B cell (primary cell): ENCODE measurements around the gene CENPP. TPM values are rescaled to one million over a fixed set of nuclear protein-coding genes. Genes with fewer than 3 reads are reported as not detected.

Source experiments
- ATAC-seq: fragments of 200-7000 bp; cut with Tn5 transposase; one replicate; pipeline ENCODE4 v1.10.0; 2021; ENCODE audit warnings: low read depth, mild to moderate bottlenecking, moderate number of reproducible peaks, moderate library complexity
- CTCF ChIA-PET: fragments of 350-600 bp; sonication (Branson Sonifier 250); formaldehyde crosslinking; loops from one replicate; lab custom pipeline; 2021; ENCODE audit warnings: antibody characterized with exemption, inconsistent platforms; lab: Charles Lee
- POLR2A ChIA-PET: fragments of 350-600 bp; sonication (Branson Sonifier 250); formaldehyde crosslinking; loops from one replicate; lab custom pipeline; 2021; ENCODE audit warnings: antibody characterized with exemption; lab: Charles Lee
- DNase-seq: peaks from one replicate; pipeline ENCODE4 v3.0.0; 2013
- H2AFZ ChIP-seq: 2 replicates; pipeline ENCODE4 v1.6.1; 2012; ENCODE audit warnings: mild to moderate bottlenecking, low read depth, low read length; ENCODE audit not compliant: insufficient read depth, poor library complexity, severe bottlenecking
- H3K27ac ChIP-seq, 2 donors: 1 replicate in 1 of 2; 2 replicates in 1 of 2; pipeline ENCODE4 v1.5.1; 2012 to 2013; ENCODE audit warnings: low read length in 2 of 2, mild to moderate bottlenecking in 2 of 2, moderate library complexity in 1 of 2
- H3K27me3 ChIP-seq, 4 experiments: fragments of 200-600 bp in 1 of 4; sonication (generic) in 1 of 4; replicated peaks in 1 of 4; 1 replicate in 2 of 4; 2 replicates in 2 of 4; pipeline versions ENCODE4 v1.6.1 to v1.7.0; 2013 to 2016; ENCODE audit warnings: low read length in 3 of 4, mild to moderate bottlenecking in 2 of 4, mixed read lengths in 1 of 4, moderate library complexity in 1 of 4; ENCODE audit not compliant: insufficient read depth in 4 of 4, control insufficient read depth in 3 of 4; ENCODE audit errors: control extremely low read depth in 1 of 4
- H3K36me3 ChIP-seq, 2 experiments: replicated peaks in 1 of 2; 1 replicate in 1 of 2; 2 replicates in 1 of 2; pipeline versions ENCODE4 v1.6.1 to v1.7.1; 2013; ENCODE audit warnings: low read length in 1 of 2; ENCODE audit not compliant: insufficient read depth in 2 of 2, control insufficient read depth in 1 of 2; ENCODE audit errors: control extremely low read depth in 1 of 2, extremely low read depth in 1 of 2
- H3K4me1 ChIP-seq, 2 donors: fragments of 200-600 bp in 1 of 2; sonication (generic) in 1 of 2; 1 replicate in 1 of 2; 2 replicates in 1 of 2; pipeline versions ENCODE4 v1.5.1 to v1.6.1; 2013 to 2017; ENCODE audit warnings: low read length in 2 of 2; ENCODE audit not compliant: control insufficient read depth in 2 of 2, insufficient read depth in 2 of 2
- H3K4me2 ChIP-seq: replicated peaks from 2 replicates; pipeline ENCODE3; 2012; ENCODE audit warnings: mild to moderate bottlenecking, low read depth, low read length; ENCODE audit not compliant: poor library complexity, severe bottlenecking
- H3K4me3 ChIP-seq, 5 experiments: fragments of 200-600 bp in 1 of 5; sonication (generic) in 1 of 5; 1 replicate in 3 of 5; 2 replicates in 2 of 5; pipeline versions ENCODE4 v1.5.1 to v1.7.0; 2011 to 2016; ENCODE audit warnings: low read length in 4 of 5, mild to moderate bottlenecking in 4 of 5, low read depth in 2 of 5, control low read depth in 1 of 5, moderate library complexity in 1 of 5; ENCODE audit not compliant: insufficient read depth in 1 of 5; ENCODE audit errors: control extremely low read depth in 1 of 5, extremely low read depth in 1 of 5
- H3K79me2 ChIP-seq: fragments of 200-600 bp; sonication (generic); one replicate; pipeline ENCODE4 v1.6.0; 2016; ENCODE audit warnings: low read length; ENCODE audit not compliant: control insufficient read depth, insufficient read depth
- H3K9ac ChIP-seq: fragments of 200-600 bp; sonication (generic); 2 replicates; pipeline ENCODE4 v1.6.1; 2017; ENCODE audit warnings: mild to moderate bottlenecking, low read length, moderate library complexity
- H3K9me3 ChIP-seq, 3 donors: one replicate each; pipeline versions ENCODE4 v1.6.1 to v1.7.1; 2013; ENCODE audit warnings: low read length in 2 of 3; ENCODE audit not compliant: control insufficient read depth in 2 of 3, insufficient read depth in 1 of 3; ENCODE audit errors: control extremely low read depth in 1 of 3
- H4K20me1 ChIP-seq: 2 replicates; pipeline ENCODE4 v1.6.0; 2012; ENCODE audit warnings: mild to moderate bottlenecking, low read length; ENCODE audit not compliant: insufficient read depth, control insufficient read depth, poor library complexity, severe bottlenecking
- H3K27ac Mint-ChIP-seq: one replicate; pipeline ENCODE4 v1.8.0; 2021; ENCODE audit warnings: mixed read lengths
- H3K27me3 Mint-ChIP-seq: one replicate; pipeline ENCODE4 v1.8.0; 2021; ENCODE audit warnings: mixed read lengths
- H3K4me1 Mint-ChIP-seq: one replicate; pipeline ENCODE4 v1.8.0; 2021; ENCODE audit warnings: mixed read lengths
- H3K4me3 Mint-ChIP-seq: one replicate; pipeline ENCODE4 v1.8.0; 2021; ENCODE audit warnings: mixed read lengths
- H3K9me3 Mint-ChIP-seq: one replicate; pipeline ENCODE4 v1.8.0; 2022; ENCODE audit warnings: mixed read lengths; ENCODE audit not compliant: insufficient read depth
- CTCF ChIP-seq: fragments of 200-600 bp; IDR thresholded peaks from one replicate; pipeline ENCODE4 v1.8.0; 2022; ENCODE audit warnings: antibody characterized with exemption, mild to moderate bottlenecking
- EZH2 ChIP-seq: IDR thresholded peaks from 2 replicates; pipeline ENCODE4 v1.6.1; 2012; ENCODE audit warnings: borderline replicate concordance, low read depth, mild to moderate bottlenecking, moderate library complexity, low read length; ENCODE audit not compliant: insufficient read depth, poor library complexity, severe bottlenecking
- WGBS: methylation state at CpG from one replicate; pipeline ENCODE4 v1.1.5; 2013; ENCODE audit warnings: missing lambda C conversion rate; ENCODE audit not compliant: insufficient coverage; 5-methylcytosine and 5-hydroxymethylcytosine counted together
- intact Hi-C: fragments of 100-400 bp; cut with micrococcal nuclease; formaldehyde crosslinking; loops from one replicate; pipeline ENCODE4 v1.10.0; 2022
- polyA plus RNA-seq: library from polyadenylated mRNA; depleted of rRNA; stranded (reverse); fragments of >200 nt; gene quantifications from 2 replicates; pipeline ENCODE4 v1.2.3, GENCODE V29; 2012
- total RNA-seq, 2 donors: library from RNA; stranded (reverse); fragments of 120-200 nt in 1 of 2; gene quantifications; 1 replicate in 1 of 2; 2 replicates in 1 of 2; pipeline versions ENCODE4 v1.2.3 to v1.2.4, GENCODE V29; 2013 to 2022

The CENPP gene
- total and polyA plus RNA-seq, 2 donors (not counting 1 experiment from before 2014, with no cell fraction given): 1.4 to 6.2 TPM

- Histone ChIP-seq H3K4me2 (peak overlapping the region; percentile 61), H3K9ac (peak overlapping the region; percentile 46), H4K20me1 (no peaks in the 10 kb centered on the region), H3K4me1 (peaks cover 13 to 15% of the 10 kb centered on the region in 2 donors), H3K79me2 (no peaks in the 10 kb centered on the region), H3K9me3 (no peaks in the 10 kb centered on the region), H3K36me3 (no peaks in the 10 kb centered on the region), H3K4me3 (peak overlapping the region in 1 of 5 experiments; percentile 56), H3K27ac (no peak overlapping the region), H3K27me3 (no peaks in the 10 kb centered on the region), H2AFZ (peak overlapping the region; percentile 73)
- Mint-ChIP-seq H3K27me3 (no peaks in the 10 kb centered on the region), H3K9me3 (no peaks in the 10 kb centered on the region), H3K4me1 (peaks cover 17% of the 10 kb centered on the region), H3K4me3 (peak overlapping the region; percentile 79), H3K27ac (peak overlapping the region; percentile 85)
- CTCF ChIA-PET: interaction anchor here (1.4 kb wide), 1 partner anchor 265 kb away, joined by 4 read pairs; no protein-coding TSS in a partner anchor
- no peak for DNase-seq
- WGBS: 100% methylated on average over 1 of the region's 4 CpGs
- POLR2A ChIA-PET: no interaction called here
- intact Hi-C loops: loop anchor here (2.0 kb wide), 1 partner anchor 81 kb away; the partner anchor contains the start of genes CENPP and NOL8
- TF ChIP-seq CTCF (no peak), EZH2 (no peak)
- no peak for ATAC-seq
Measured at GRCh38 chr9:92405818-92406217, 80.1 kb downstream of the CENPP start.

DNA sequence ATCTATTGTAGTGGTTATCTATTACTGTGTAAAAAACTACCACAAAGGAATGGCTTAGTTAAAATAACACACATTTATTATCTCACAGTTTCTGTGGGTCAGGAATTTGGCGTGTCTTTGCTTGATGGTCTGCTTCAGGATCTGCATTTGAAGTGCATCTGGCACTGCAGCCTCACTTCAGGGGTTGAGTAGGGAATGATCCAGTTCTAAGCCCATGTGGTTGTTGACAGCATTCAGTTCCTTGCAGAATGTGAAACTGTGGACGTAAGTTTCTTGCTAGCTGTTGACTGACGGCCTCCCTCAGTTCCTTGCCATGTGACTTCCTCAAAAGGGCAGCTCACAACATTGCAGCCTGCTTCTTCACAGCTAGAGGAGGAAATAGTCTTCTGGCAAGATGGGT is 80.7 kb downstream of the CENPP start:
- peaks cover 13 to 15% of the 10 kb centered on the region in 2 donors for H3K4me1 ChIP-seq
- Mint-ChIP-seq H3K4me3 (peak overlapping the region; percentile 79), H3K4me1 (peaks cover 17% of the 10 kb centered on the region), H3K9me3 (no peaks in the 10 kb centered on the region), H3K27ac (peak overlapping the region; percentile 85), H3K27me3 (no peaks in the 10 kb centered on the region)
- H3K27me3 ChIP-seq: no peaks in the 10 kb centered on the region
- ATAC-seq (peak; percentile 94), DNase-seq (peak; percentile 70)
- intact Hi-C loops: loop anchor here (2.0 kb wide), 1 partner anchor 82 kb away; the partner anchor contains the start of genes CENPP and NOL8
- no peaks in the 10 kb centered on the region for H3K36me3 ChIP-seq
- CTCF ChIA-PET: interaction anchor here (1.4 kb wide), 1 partner anchor 266 kb away, joined by 4 read pairs; no protein-coding TSS in a partner anchor
- peak overlapping the region; percentile 73 for H2AFZ ChIP-seq
- peak overlapping the region; percentile 24 to 61 for H3K27ac ChIP-seq
- no peaks in the 10 kb centered on the region for H3K79me2 ChIP-seq
- peak overlapping the region; percentile 61 for H3K4me2 ChIP-seq
- H3K9ac ChIP-seq: peak overlapping the region; percentile 46
- H4K20me1 ChIP-seq: no peaks in the 10 kb centered on the region
- TF ChIP-seq EZH2 (no peak), CTCF (no peak)
- WGBS: 33% methylated on average over 2 of the region's 3 CpGs
- no peaks in the 10 kb centered on the region for H3K9me3 ChIP-seq
- POLR2A ChIA-PET: no interaction called here
- peak overlapping the region in 4 of 5 experiments; percentile 3 to 56 (median 44) for H3K4me3 ChIP-seq
